ENCODE data around the gene FAIM. TPM values are rescaled to one million over a fixed set of nuclear protein-coding genes. Genes with fewer than 3 reads are reported as not detected.
A peak's percentile ranks its signal among the peaks of the same experiment; 100 is the strongest.

The FAIM gene
- total and polyA plus RNA-seq, 2 experiments from 2014 or later: 8.3 to 12.6 TPM

- TF ChIP-seq CTCF (IDR thresholded peaks at IDR 0.05; ENCODE audit: low read depth, low read length): no peak
- DNase-seq (ENCODE audit: low read depth in 1 of 2, low spot score in 1 of 2): no peak
- Histone ChIP-seq H3K36me3 (no peaks in the 10 kb centered on the region), H3K27ac (no peak overlapping the region), H3K9me3 (ENCODE audit: low read depth) (no peaks in the 10 kb centered on the region), H3K4me1 (ENCODE audit: low read depth) (no peaks in the 10 kb centered on the region), H3K4me3 (no peak overlapping the region), H3K27me3 (no peaks in the 10 kb centered on the region)
These were observed 21.2 kb upstream of the FAIM start for GRCh38 chr3:138587374-138587773.

DNA sequence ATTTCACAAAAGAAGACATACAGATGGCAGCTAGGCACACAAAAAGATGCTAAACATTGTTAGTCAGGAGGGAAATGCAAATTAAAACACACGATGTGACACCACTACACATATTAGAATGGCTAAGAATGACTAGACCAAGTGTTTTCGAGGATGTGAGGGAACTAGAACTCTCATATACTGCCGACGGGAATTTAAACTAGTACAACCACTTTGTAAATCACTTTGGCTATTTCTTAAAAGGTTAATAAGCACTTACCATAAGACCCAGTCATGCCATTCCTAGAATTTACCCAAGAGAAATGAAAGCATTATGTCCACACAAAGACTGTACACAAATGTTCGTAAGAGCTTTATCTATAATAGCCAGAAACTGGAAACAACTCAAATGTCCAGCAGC is 20.1 kb upstream of the FAIM start:
- Histone ChIP-seq H3K27ac (no peak overlapping the region), H3K27me3 (no peaks in the 10 kb centered on the region), H3K9me3 (ENCODE audit: low read depth) (no peaks in the 10 kb centered on the region), H3K4me1 (ENCODE audit: low read depth) (no peaks in the 10 kb centered on the region), H3K36me3 (no peaks in the 10 kb centered on the region), H3K4me3 (no peak overlapping the region)
- no peak for DNase-seq (ENCODE audit: low read depth in 1 of 2, low spot score in 1 of 2)
- TF ChIP-seq CTCF (IDR thresholded peaks at IDR 0.05; ENCODE audit: low read depth, low read length): no peak

GRCh38 chr3:138591392-138591791 is 17.2 kb upstream of the FAIM start:
- no peaks in the 10 kb centered on the region for H3K9me3 ChIP-seq (ENCODE audit: low read depth)
- no peak for TF ChIP-seq CTCF (IDR thresholded peaks at IDR 0.05; ENCODE audit: low read depth, low read length)
- H3K4me1 ChIP-seq (ENCODE audit: low read depth): no peaks in the 10 kb centered on the region

DNA sequence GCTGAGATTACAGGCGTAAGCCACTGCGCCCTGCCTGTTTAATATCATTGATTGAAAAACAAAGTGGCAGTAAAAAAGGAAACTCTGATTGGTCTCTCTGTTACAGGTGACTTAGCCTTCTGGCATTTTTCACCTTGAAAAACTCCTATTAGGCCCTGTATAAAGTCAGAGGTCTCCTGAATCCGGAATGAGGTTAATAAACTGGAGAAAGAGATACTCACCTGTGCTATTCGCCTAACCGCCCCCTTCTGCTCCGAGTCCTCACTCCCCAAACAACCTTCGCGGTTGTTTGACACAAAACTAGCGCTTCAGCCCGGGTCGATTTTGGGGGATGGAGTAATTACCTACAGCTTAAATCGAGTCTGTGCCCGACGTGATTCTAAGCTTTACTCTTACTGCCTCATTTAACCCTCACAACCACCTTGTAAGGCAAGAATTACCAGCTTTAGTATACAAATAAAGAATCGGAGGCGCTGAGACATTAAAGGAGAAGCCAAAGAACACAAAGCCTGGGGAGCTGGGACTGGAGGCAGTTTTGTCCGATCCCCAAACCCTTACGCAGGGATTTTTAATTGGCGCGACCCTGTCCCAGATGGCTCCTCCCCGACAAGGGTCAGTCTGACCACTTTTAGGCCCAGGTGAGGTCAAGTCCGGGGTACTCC is 15.0 kb upstream of the FAIM start:
- Histone ChIP-seq H3K9me3 (ENCODE audit: low read depth) (no peaks in the 10 kb centered on the region), H3K27ac (peak overlapping the region; percentile 90), H3K4me1 (ENCODE audit: low read depth) (no peaks in the 10 kb centered on the region), H3K4me3 (peak overlapping the region; percentile 47), H3K27me3 (no peaks in the 10 kb centered on the region), H3K36me3 (no peaks in the 10 kb centered on the region)
- DNase-seq (ENCODE audit: low read depth in 1 of 2, low spot score in 1 of 2): peak in 1 of 2 donors; percentile 10
- TF ChIP-seq CTCF (IDR thresholded peaks at IDR 0.05; ENCODE audit: low read depth, low read length): no peak

More at GRCh38 chr3:138591392-138591791, 17.2 kb upstream of the FAIM start:
- Histone ChIP-seq H3K27ac (no peak overlapping the region), H3K36me3 (no peaks in the 10 kb centered on the region), H3K4me3 (no peak overlapping the region), H3K27me3 (no peaks in the 10 kb centered on the region)
- no peak for DNase-seq (ENCODE audit: low read depth in 1 of 2, low spot score in 1 of 2)

DNA sequence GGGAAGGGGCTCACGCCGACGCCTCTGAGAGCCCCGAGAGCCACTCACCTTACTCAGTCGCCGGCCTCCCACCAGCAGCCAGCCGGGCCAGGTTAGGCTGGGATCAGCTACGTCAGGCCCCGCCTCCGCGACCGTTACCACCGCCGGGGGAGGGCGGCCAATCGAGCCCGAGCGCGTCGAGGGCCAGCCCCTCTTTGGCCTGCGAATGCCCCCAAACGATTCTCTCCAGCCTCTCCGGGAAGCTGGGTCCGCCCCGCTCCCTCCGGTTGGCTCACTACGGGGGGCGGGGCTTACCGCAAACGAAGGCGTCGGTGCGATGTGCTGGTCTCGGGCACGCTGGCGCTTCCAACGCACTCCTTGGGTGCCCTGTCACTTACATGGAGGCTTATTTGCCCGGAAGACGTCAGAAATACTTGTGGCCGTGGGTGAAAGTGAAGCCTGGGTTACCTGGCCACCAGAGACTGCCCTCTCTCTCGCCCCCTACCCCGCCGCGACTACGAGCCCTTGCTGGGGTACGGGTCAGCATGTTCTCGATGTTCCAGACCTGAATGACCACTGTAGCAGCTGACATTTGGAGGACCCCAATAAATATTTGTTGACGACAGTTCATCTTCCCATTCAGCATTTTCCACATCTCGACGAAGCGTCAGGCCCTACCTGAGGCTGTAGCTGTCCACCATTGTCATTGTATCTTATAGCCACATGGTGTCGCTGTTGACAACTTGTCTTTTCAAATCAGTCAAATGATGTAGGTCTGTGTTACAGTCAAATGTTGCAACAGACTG is 14.2 kb upstream of the FAIM start, which contains the start of gene CEP70:
CEP70 (minus strand) TSS at position 111 of the 785 bp plus-strand sequence. CDS start 21,333 bp downstream, outside the sequence.
- H3K4me3 ChIP-seq: peak within 1 kb of the TSS; percentile 47
- peak within 1 kb of the TSS; percentile 90 for H3K27ac ChIP-seq
- peak; percentile 75 for TF ChIP-seq CTCF (IDR thresholded peaks at IDR 0.05; ENCODE audit: low read depth, low read length)
- no peaks in the 10 kb centered on the region for H3K4me1 ChIP-seq (ENCODE audit: low read depth)
- H3K36me3 ChIP-seq: no peaks in the 10 kb centered on the region
- no peaks in the 10 kb centered on the region for H3K27me3 ChIP-seq
- peak; percentile 97 to 98 for DNase-seq (ENCODE audit: low read depth in 1 of 2, low spot score in 1 of 2)
- no peaks in the 10 kb centered on the region for H3K9me3 ChIP-seq (ENCODE audit: low read depth)
